ENCODE data around the gene FUT7. TPM values are rescaled to one million over a fixed set of nuclear protein-coding genes. Genes with fewer than 3 reads are reported as not detected.

Gene FUT7
- total and polyA plus RNA-seq, 2 of the 13 experiments (the other 11 are each of a cell fraction or from before 2014, with no cell fraction given), result 0.05 TPM; not detected in 1

DNA sequence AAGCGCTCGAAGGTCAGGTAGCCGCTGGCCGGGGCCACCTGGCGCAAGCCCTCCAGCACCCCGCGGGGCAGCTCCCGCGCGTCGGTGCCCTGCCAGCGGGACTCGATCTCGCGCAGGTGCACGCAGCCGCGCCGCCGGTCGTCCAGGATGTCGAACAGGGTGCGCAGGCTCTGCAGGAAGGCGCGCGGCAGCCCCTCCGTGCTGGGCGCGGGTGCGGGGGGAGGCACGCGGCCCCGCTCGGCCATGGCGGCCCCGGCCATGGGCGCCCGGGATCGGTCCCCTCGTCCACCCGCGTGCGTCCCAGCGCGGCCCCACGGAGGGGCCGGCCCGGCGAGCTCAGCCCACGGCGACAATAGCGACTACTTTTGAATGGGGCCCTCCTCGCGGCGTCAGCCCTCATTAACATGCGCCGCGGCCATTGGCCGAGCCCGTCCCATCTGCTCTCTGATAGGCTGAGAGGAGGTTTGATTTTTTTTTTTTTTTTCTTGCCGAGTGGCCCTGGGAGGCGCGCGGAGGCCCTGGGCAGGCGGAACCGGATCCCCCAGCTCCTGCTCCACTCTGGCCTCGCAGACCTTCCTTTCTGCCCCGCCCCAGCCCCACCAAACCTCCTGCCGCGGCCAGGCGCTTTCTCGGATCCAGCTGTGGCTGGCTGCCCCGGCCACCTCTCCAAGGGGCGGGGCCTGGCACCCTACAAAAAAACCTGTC is 38.5 kb upstream of the FUT7 start, which contains the start of gene SAPCD2 (continued):
- TF ChIP-seq CREBL2 (CRISPR knock-in tag; IDR thresholded peaks at IDR 0.05; ENCODE audit: borderline replicate concordance) (no peak), SAP130 (CRISPR knock-in tag; IDR thresholded peaks at IDR 0.05; ENCODE audit: low read depth) (peak; percentile 65), UBTF (CRISPR knock-in tag; IDR thresholded peaks at IDR 0.05) (peak; percentile 65), SIN3B (IDR thresholded peaks at IDR 0.05; ENCODE audit: low read length) (0 out of 2 replicates have a peak, but pooled peaks have one; percentile 12), IRF2 (CRISPR knock-in tag; IDR thresholded peaks at IDR 0.05) (no peak), ZNF430 (CRISPR knock-in tag; IDR thresholded peaks at IDR 0.05) (no peak; the same call in 1 of the 2 replicates), CSRNP1 (CRISPR knock-in tag; IDR thresholded peaks at IDR 0.05) (peak; percentile 12; the same call in 1 of the 2 replicates), MEIS1 (CRISPR knock-in tag; IDR thresholded peaks at IDR 0.05; ENCODE audit: borderline replicate concordance) (0 out of 2 replicates have a peak, but pooled peaks have one; percentile 33), ZNF33B (CRISPR knock-in tag; IDR thresholded peaks at IDR 0.05) (no peak; the same call in 1 of the 2 replicates), ZFX (CRISPR knock-in tag; IDR thresholded peaks at IDR 0.05; ENCODE audit: low read depth) (0 out of 2 replicates have a peak, but pooled peaks have one; percentile 73), SALL1 (CRISPR knock-in tag; IDR thresholded peaks at IDR 0.05) (0 out of 2 replicates have a peak, but pooled peaks have one; percentile 20), ARID4A (CRISPR knock-in tag; IDR thresholded peaks at IDR 0.05; ENCODE audit: borderline replicate concordance) (peak; percentile 69; the same call in 1 of the 2 replicates), ZNF329 (CRISPR knock-in tag; IDR thresholded peaks at IDR 0.05; ENCODE audit: low read depth) (no peak), U2AF1 (optimal IDR thresholded peaks at IDR 0.05; ENCODE audit: low read depth, low read length) (no peak), ZNF550 (CRISPR knock-in tag; IDR thresholded peaks at IDR 0.05; ENCODE audit: borderline replicate concordance) (no peak), TFAP4 (IDR thresholded peaks at IDR 0.05; ENCODE audit: borderline replicate concordance, low read depth) (peak; percentile 58; the same call in 1 of the 2 replicates), CREM (IDR thresholded peaks at IDR 0.05) (peak; percentile 32; the same call in 1 of the 2 replicates), CREM (CRISPR knock-in tag; IDR thresholded peaks at IDR 0.05) (no peak), GABPA (IDR thresholded peaks at IDR 0.05; ENCODE audit: low read depth, low read length) (no peak), GABPA (CRISPR knock-in tag; IDR thresholded peaks at IDR 0.05; ENCODE audit: low read depth) (peak; percentile 60), KDM2A (CRISPR knock-in tag; IDR thresholded peaks at IDR 0.05; ENCODE audit: borderline replicate concordance, low read depth) (peak; percentile 50; the same call in 1 of the 2 replicates)
